ENCODE results near the gene ST8SIA6.

- no peak for TF ChIP-seq ZNF8 (CRISPR knock-in tag; IDR thresholded peaks at IDR 0.05)
- TF ChIP-seq PATZ1 (CRISPR knock-in tag; IDR thresholded peaks at IDR 0.05; ENCODE audit: borderline replicate concordance): no peak
- TF ChIP-seq BACH2 (CRISPR knock-in tag; IDR thresholded peaks at IDR 0.05; ENCODE audit: borderline replicate concordance): no peak
- TF ChIP-seq CSDC2 (CRISPR knock-in tag; IDR thresholded peaks at IDR 0.05): no peak
- TF ChIP-seq ARNTL (CRISPR knock-in tag; IDR thresholded peaks at IDR 0.05; ENCODE audit: borderline replicate concordance, low read depth): no peak
- TF ChIP-seq ZFP3 (CRISPR knock-in tag; IDR thresholded peaks at IDR 0.05): no peak
- no peak for TF ChIP-seq ZC3H10 (CRISPR knock-in tag; IDR thresholded peaks at IDR 0.05)
- no peak for TF ChIP-seq ESRRG (CRISPR knock-in tag; IDR thresholded peaks at IDR 0.05)
- TF ChIP-seq ZNF565 (CRISPR knock-in tag; conservative IDR thresholded peaks at IDR 0.05; ENCODE audit: low read depth): no peak
- TF ChIP-seq, protein P1, sequence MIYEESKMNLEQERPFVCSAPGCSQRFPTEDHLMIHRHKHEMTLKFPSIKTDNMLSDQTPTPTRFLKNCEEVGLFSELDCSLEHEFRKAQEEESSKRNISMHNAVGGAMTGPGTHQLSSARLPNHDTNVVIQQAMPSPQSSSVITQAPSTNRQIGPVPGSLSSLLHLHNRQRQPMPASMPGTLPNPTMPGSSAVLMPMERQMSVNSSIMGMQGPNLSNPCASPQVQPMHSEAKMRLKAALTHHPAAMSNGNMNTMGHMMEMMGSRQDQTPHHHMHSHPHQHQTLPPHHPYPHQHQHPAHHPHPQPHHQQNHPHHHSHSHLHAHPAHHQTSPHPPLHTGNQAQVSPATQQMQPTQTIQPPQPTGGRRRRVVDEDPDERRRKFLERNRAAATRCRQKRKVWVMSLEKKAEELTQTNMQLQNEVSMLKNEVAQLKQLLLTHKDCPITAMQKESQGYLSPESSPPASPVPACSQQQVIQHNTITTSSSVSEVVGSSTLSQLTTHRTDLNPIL (CRISPR knock-in tag; IDR thresholded peaks at IDR 0.05; ENCODE audit: low read depth): no peak
- TF ChIP-seq TOX (CRISPR knock-in tag; IDR thresholded peaks at IDR 0.05; ENCODE audit: borderline replicate concordance): no peak
- TF ChIP-seq ZFP30 (CRISPR knock-in tag; IDR thresholded peaks at IDR 0.05): no peak
- TF ChIP-seq TCF4 (CRISPR knock-in tag; IDR thresholded peaks at IDR 0.05; ENCODE audit: borderline replicate concordance): no peak
These were observed at the start of gene ST8SIA6 for GRCh38 chr10:17454161-17455014.
